ENCODE results near the gene ULBP3. TPM values are rescaled to one million over a fixed set of nuclear protein-coding genes. Genes with fewer than 3 reads are reported as not detected.

The ULBP3 gene
- polyA plus RNA-seq, 1 of the 3 experiments (the other 2 are of a cell fraction): 4.6 TPM

GRCh38 chr6:150029276-150029675 lies 39.6 kb downstream of the ULBP3 start:
- Histone ChIP-seq H3K27me3 (ENCODE audit: insufficient read depth) (peaks cover 53% of the 10 kb centered on the region), H3F3A (replicated peaks; ENCODE audit: insufficient read depth) (no peaks in the 10 kb centered on the region), H3K9ac (no peak overlapping the region), H2AFZ (ENCODE audit: low read depth) (no peak overlapping the region), H3K4me2 (no peak overlapping the region), H3K27ac (ENCODE audit: low read depth in 2 of 2, low read length in 1 of 2) (no peak overlapping the region), H3K4me1 (ENCODE audit: control insufficient read depth in 1 of 2, insufficient read depth in 2 of 2, low read depth in 1 of 2, low read length in 1 of 2) (no peaks in the 10 kb centered on the region; a peak in 1 of 4 replicates), H3K36me3 (replicated peaks in 1 of 2; ENCODE audit: control insufficient read depth in 1 of 2, insufficient read depth in 2 of 2, low read length in 1 of 2) (no peaks in the 10 kb centered on the region), H3K79me2 (ENCODE audit: insufficient read depth) (no peaks in the 10 kb centered on the region), H3K4me3 (ENCODE audit: low read depth in 2 of 2, low read length in 1 of 2) (no peak overlapping the region), H4K20me1 (ENCODE audit: insufficient read depth) (no peaks in the 10 kb centered on the region), H3K9me2 (no peaks in the 10 kb centered on the region), H3K9me3 (no peaks in the 10 kb centered on the region)
- POLR2A ChIA-PET: no interaction called here
- CTCF ChIA-PET: no interaction called here
- TF ChIP-seq PBX3 (IDR thresholded peaks at IDR 0.05) (no peak), CHD2 (IDR thresholded peaks at IDR 0.05; ENCODE audit: low read length, partially characterized antibody) (no peak), GABPA (IDR thresholded peaks at IDR 0.05; ENCODE audit: low read depth) (no peak), USF1 (IDR thresholded peaks at IDR 0.05; ENCODE audit: borderline replicate concordance, low read depth) (no peak), RFX5 (IDR thresholded peaks at IDR 0.05; ENCODE audit: low read length) (no peak), MEF2A (IDR thresholded peaks at IDR 0.05; ENCODE audit: borderline replicate concordance, low read depth) (no peak), FOSL2 (IDR thresholded peaks at IDR 0.05; ENCODE audit: borderline replicate concordance, low read depth) (no peak), FOXM1 (IDR thresholded peaks at IDR 0.05; ENCODE audit: low read depth) (no peak), USF2 (IDR thresholded peaks at IDR 0.05; ENCODE audit: borderline replicate concordance, low read depth, low read length) (no peak), REST (IDR thresholded peaks at IDR 0.05; ENCODE audit: low read depth, low read length) (no peak), IRF3 (IDR thresholded peaks at IDR 0.05; ENCODE audit: low read depth, low read length) (no peak), JUND (IDR thresholded peaks at IDR 0.05) (no peak), EP300 (IDR thresholded peaks at IDR 0.05; ENCODE audit: borderline replicate concordance in 1 of 2, low read depth in 1 of 2, low read length in 1 of 2) (no peak), SIN3A (IDR thresholded peaks at IDR 0.05; ENCODE audit: borderline replicate concordance, low read depth, low read length) (no peak), MAX (IDR thresholded peaks at IDR 0.05; ENCODE audit: low read depth) (no peak), ELF1 (IDR thresholded peaks at IDR 0.05) (no peak), SMC3 (IDR thresholded peaks at IDR 0.05; ENCODE audit: low read depth, low read length) (no peak), RCOR1 (IDR thresholded peaks at IDR 0.05; ENCODE audit: low read length) (no peak), POLR2AphosphoS5 (IDR thresholded peaks at IDR 0.05; ENCODE audit: low read depth, low read length) (no peak)
- 2% methylated on average over 4 of the region's 7 CpGs for WGBS (ENCODE audit: low lambda C conversion rate)
- DNase-seq: no peak
